ENCODE data around the gene RFFL.

DNA sequence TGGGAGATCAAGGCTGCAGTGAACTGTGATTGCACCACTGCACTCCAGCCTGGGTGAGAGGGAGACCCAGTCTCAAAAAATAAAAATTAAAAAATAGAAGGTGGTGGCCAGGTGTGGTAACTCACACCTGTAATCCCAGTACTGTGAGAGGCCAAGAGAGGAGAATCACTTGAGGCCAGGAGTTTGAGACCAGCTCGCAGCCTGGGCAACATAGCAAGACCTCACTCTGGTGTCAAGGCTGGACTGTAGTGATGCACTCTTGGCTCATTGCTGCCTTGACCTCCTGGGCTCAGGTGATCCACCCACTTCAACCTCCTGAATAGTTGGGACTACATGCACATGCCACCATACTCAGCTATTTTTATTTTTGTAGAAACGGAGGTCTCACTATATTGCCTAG, 13.3 kb downstream of the RFFL start:
- TF ChIP-seq POLR2A (IDR thresholded peaks at IDR 0.05) (no peak), CTCF (IDR thresholded peaks at IDR 0.05) (no peak)

All from uterus (tissue), 2 donors.